Measurements from ENCODE around the gene SAMD1. TPM values are rescaled to one million over a fixed set of nuclear protein-coding genes. Genes with fewer than 3 reads are reported as not detected.

The SAMD1 gene
- polyA plus RNA-seq, 2 of the 4 experiments (the other 2 are of a cell fraction): 8.4 to 28.9 TPM

GRCh38 chr19:14073261-14073924 is 17.2 kb downstream of the SAMD1 start (continued):
- TF ChIP-seq CTCF (IDR thresholded peaks at IDR 0.05) (peak; percentile 87), PBX3 (IDR thresholded peaks at IDR 0.05) (no peak), MAX (IDR thresholded peaks at IDR 0.05) (peak; percentile 47; the same call in 1 of the 2 replicates), EHF (CRISPR knock-in tag; IDR thresholded peaks at IDR 0.05) (no peak), HOXB13 (CRISPR knock-in tag; IDR thresholded peaks at IDR 0.05; ENCODE audit: low read depth) (no peak), HEYL (CRISPR knock-in tag; IDR thresholded peaks at IDR 0.05) (no peak), SMC3 (IDR thresholded peaks at IDR 0.05) (0 out of 3 replicates have a peak, but pooled peaks have one; percentile 43), RAD21 (conservative IDR thresholded peaks at IDR 0.05 in 1 of 2, IDR thresholded peaks at IDR 0.05 in 1 of 2) (no peak), EP300 (IDR thresholded peaks at IDR 0.05) (no peak)

GRCh38 chr19:14072535-14073260 is 17.9 kb downstream of the SAMD1 start, which contains the start of gene MISP3:
Gene MISP3 (plus strand): TSS chr19:14072786. CDS start chr19:14073310, 524 bp downstream.
- POLR2A ChIA-PET: interaction anchor here (0.7 to 1.2 kb wide), 7 partner anchors 14 to 190 kb away, joined by 3 to 5 read pairs (median 3); partner anchors contain the start of genes ASF1B, IL27RA and RFX1
- Histone ChIP-seq H3K4me3 (peak within 1 kb of the TSS; percentile 83), H3K27ac (peak within 1 kb of the TSS; percentile 94 to 99), H3K4me2 (peak within 1 kb of the TSS; percentile 99), H3K9me3 (no peaks in the 10 kb centered on the region), H3K4me1 (peaks cover 4% of the 10 kb centered on the region; the same call in 1 of the 3 replicates)
- FAIRE-seq: no peak
- CTCF ChIA-PET: interaction anchor here (0.5 to 5.6 kb wide), 36 partner anchors 10 to 313 kb away, joined by 3 to 93 read pairs (median 4); partner anchors contain the start of genes C19orf67, IL27RA, NANOS3 and PALM3
- ATAC-seq: peak; percentile 48 to 53
- DNase-seq (ENCODE audit: low read depth in 1 of 2, low spot score in 1 of 2): peak in 1 of 2 experiments; percentile 49
- WGBS (ENCODE audit: missing lambda C conversion rate): no CpG with 5 or more reads among the region's 51 CpGs
- TF ChIP-seq ESRRA (IDR thresholded peaks at IDR 0.05; ENCODE audit: borderline replicate concordance, low read length): no peak
- TF ChIP-seq RNF2 (IDR thresholded peaks at IDR 0.05; ENCODE audit: borderline replicate concordance, low read depth): peak; percentile 74; the same call in 1 of the 2 replicates

- ChIA-PET CTCF (interaction anchor here (0.8 to 5.6 kb wide), 12 partner anchors 11 to 208 kb away, joined by 3 to 93 read pairs (median 6); partner anchors contain the start of genes ASF1B, C19orf67, IL27RA and PALM3), POLR2A (interaction anchor here (0.7 kb wide), 1 partner anchor 29 kb away, joined by 3 read pairs; no protein-coding TSS in a partner anchor)
- DNase-seq (ENCODE audit: low read depth in 1 of 2, low spot score in 1 of 2) (no peak), ATAC-seq (no peak), FAIRE-seq (no peak)
- Histone ChIP-seq H3K4me3 (no peak overlapping the region), H3K4me2 (no peak overlapping the region), H3K4me1 (peaks cover 3% of the 10 kb centered on the region; the same call in 1 of the 3 replicates), H3K9me3 (no peaks in the 10 kb centered on the region), H3K27ac (no peak overlapping the region)
- TF ChIP-seq HEYL (CRISPR knock-in tag; IDR thresholded peaks at IDR 0.05): no peak
- TF ChIP-seq NPAS2 (CRISPR knock-in tag; IDR thresholded peaks at IDR 0.05; ENCODE audit: borderline replicate concordance): no peak
- TF ChIP-seq EP300 (IDR thresholded peaks at IDR 0.05): no peak
- no peak for TF ChIP-seq ZC3H11A (IDR thresholded peaks at IDR 0.05)
- no peak for TF ChIP-seq PBX3 (IDR thresholded peaks at IDR 0.05)
- TF ChIP-seq ZFP36 (IDR thresholded peaks at IDR 0.05; ENCODE audit: borderline replicate concordance, partially characterized antibody): no peak
- no peak for TF ChIP-seq CHD2 (IDR thresholded peaks at IDR 0.05; ENCODE audit: low read length, partially characterized antibody)
- no peak for TF ChIP-seq ZSCAN20 (CRISPR knock-in tag; IDR thresholded peaks at IDR 0.05)
- no peak for TF ChIP-seq HOXA7 (CRISPR knock-in tag; IDR thresholded peaks at IDR 0.05)
- TF ChIP-seq JUN (IDR thresholded peaks at IDR 0.05): no peak
- TF ChIP-seq HOXB13 (CRISPR knock-in tag; IDR thresholded peaks at IDR 0.05; ENCODE audit: low read depth): no peak
- TF ChIP-seq RCOR1 (IDR thresholded peaks at IDR 0.05; ENCODE audit: low read depth, low read length): no peak
- no peak for TF ChIP-seq EHMT2 (IDR thresholded peaks at IDR 0.05; ENCODE audit: low read depth)
- no peak for TF ChIP-seq KDM5A (IDR thresholded peaks at IDR 0.05)
- no peak for TF ChIP-seq CBX2 (IDR thresholded peaks at IDR 0.05; ENCODE audit: borderline replicate concordance, low read depth)
- no peak for TF ChIP-seq SMC3 (IDR thresholded peaks at IDR 0.05)
- TF ChIP-seq JUNB (IDR thresholded peaks at IDR 0.05): no peak
- TF ChIP-seq POLR2AphosphoS2 (conservative IDR thresholded peaks at IDR 0.05; ENCODE audit: low read length): no peak
- no peak for TF ChIP-seq HOXB5 (CRISPR knock-in tag; IDR thresholded peaks at IDR 0.05)
- WGBS (ENCODE audit: missing lambda C conversion rate): 96% methylated on average over 42 of the region's 43 CpGs
Observed at GRCh38 chr19:14070268-14071050, 20.1 kb downstream of the SAMD1 start.
